Sigmoid colon (tissue), 7 donors: ENCODE measurements around the gene HECTD4. TPM values are rescaled to one million over a fixed set of nuclear protein-coding genes. Genes with fewer than 3 reads are reported as not detected.

Experiments
- DNase-seq: peaks from one replicate; pipeline ENCODE4 v3.0.0-alpha.2; 2019
- H3K27ac ChIP-seq, 4 donors: fragments of 200-600 bp; sonication (generic); one replicate each; pipeline ENCODE4 v1.5.1; 2016 to 2019; ENCODE audit warnings: mild to moderate bottlenecking in 1 of 4
- H3K27me3 ChIP-seq, 3 donors: fragments of 200-600 bp; sonication (generic); one replicate each; pipeline ENCODE4 v1.5.1; 2019; ENCODE audit warnings: mild to moderate bottlenecking in 1 of 3
- H3K36me3 ChIP-seq, 4 donors: fragments of 200-600 bp; sonication (generic); one replicate each; pipeline ENCODE4 v1.5.1; 2016 to 2019
- H3K4me1 ChIP-seq, 4 donors: fragments of 200-600 bp; sonication (generic); one replicate each; pipeline ENCODE4 v1.5.1; 2017 to 2019
- H3K4me3 ChIP-seq, 4 donors: fragments of 200-600 bp; sonication (generic); one replicate each; pipeline ENCODE4 v1.5.1; 2017 to 2019; ENCODE audit warnings: mild to moderate bottlenecking in 2 of 4, moderate library complexity in 1 of 4
- H3K9me3 ChIP-seq, 4 donors: fragments of 200-600 bp in 3 of 4; sonication (generic) in 3 of 4; one replicate each; pipeline versions ENCODE4 v1.5.1 to v1.6.1; 2013 to 2019
- CTCF ChIP-seq, 4 experiments: fragments of 450-650 bp in 3 of 4; fragments of 200-600 bp in 1 of 4; IDR thresholded peaks; one replicate each; pipeline ENCODE4 v1.5.1; 2016 to 2019; ENCODE audit warnings: antibody characterized with exemption in 4 of 4, mild to moderate bottlenecking in 3 of 4, moderate library complexity in 2 of 4
- EP300 ChIP-seq, 4 donors: sonication (generic); formaldehyde crosslinking; IDR thresholded peaks; one replicate each; pipeline ENCODE4 v1.6.1; 2017; ENCODE audit warnings: antibody characterized with exemption in 4 of 4
- POLR2A ChIP-seq, 2 donors: fragments of 450-650 bp; IDR thresholded peaks; one replicate each; pipeline ENCODE4 v1.6.1; 2016; ENCODE audit warnings: antibody characterized with exemption in 2 of 2, mild to moderate bottlenecking in 2 of 2, moderate library complexity in 2 of 2
- POLR2AphosphoS5 ChIP-seq, 4 donors: sonication (generic); formaldehyde crosslinking; IDR thresholded peaks; one replicate each; pipeline ENCODE4 v1.6.1; 2017; ENCODE audit warnings: antibody characterized with exemption in 4 of 4
- WGBS, 2 donors: extraction: QIAGEN DNeasy Blood & Tissue Kit; methylation state at CpG; one replicate each; pipeline ENCODE4 v1.1.7; 2013; 5-methylcytosine and 5-hydroxymethylcytosine counted together
- intact Hi-C: fragments of 100-400 bp; cut with DNase I; formaldehyde crosslinking; loops from one replicate; pipeline ENCODE4 v1.15.1; 2023
- polyA plus RNA-seq, 3 donors: library from polyadenylated mRNA; stranded (reverse); fragments of 200-250 nt; gene quantifications; one replicate each; pipeline ENCODE4 v1.2.3, GENCODE V29; 2013
- total RNA-seq, 4 donors: library from RNA; depleted of rRNA; stranded (reverse); fragments of >200 nt; gene quantifications; one replicate each; pipeline ENCODE4 v1.1.0, GENCODE V29; 2016
- donor health status: healthy with polysubstance abuse.
- donor health status: Bipolar disorder and iron deficiency.
- donor health status: healthy.

HECTD4 gene
- total and polyA plus RNA-seq, 7 donors, result 5.4 to 64.8 (median 26.0) TPM

- intact Hi-C loops, result no loop called here
- 93 to 94% methylated on average over 26 of the region's 26 CpGs for WGBS, 2 donors
- Histone ChIP-seq H3K4me1 (peaks cover 0 to 7% (median 0%) of the 10 kb centered on the region in 4 donors), H3K4me3 (no peak overlapping the region), H3K36me3 (peaks cover 10 to 84% (median 25%) of the 10 kb centered on the region in 4 donors), H3K9me3 (no peaks in the 10 kb centered on the region), H3K27ac (peak overlapping the region in 1 of 4 donors; percentile 19), H3K27me3 (no peaks in the 10 kb centered on the region)
- TF ChIP-seq EP300 (IDR thresholded peaks at IDR 0.05) (no peak), CTCF (IDR thresholded peaks at IDR 0.05) (no peak), POLR2AphosphoS5 (IDR thresholded peaks at IDR 0.05) (no peak), POLR2A (IDR thresholded peaks at IDR 0.05) (no peak)
- DNase-seq, result no peak
Measured at GRCh38 chr12:112185093-112185923, 196.9 kb downstream of the HECTD4 start.

- peak overlapping the region in 3 of 4 donors; percentile 0 to 41 (median 18) for H3K27ac ChIP-seq
- intact Hi-C loops, result no loop called here
- no peak for DNase-seq
- no peak overlapping the region for H3K4me3 ChIP-seq
- H3K27me3 ChIP-seq, result no peaks in the 10 kb centered on the region
- H3K9me3 ChIP-seq, result no peaks in the 10 kb centered on the region
- no peak for TF ChIP-seq CTCF (IDR thresholded peaks at IDR 0.05)
- no peak for TF ChIP-seq POLR2A (IDR thresholded peaks at IDR 0.05)
- no peak for TF ChIP-seq POLR2AphosphoS5 (IDR thresholded peaks at IDR 0.05)
- TF ChIP-seq EP300 (IDR thresholded peaks at IDR 0.05), result no peak
- peaks cover 10 to 85% (median 27%) of the 10 kb centered on the region in 4 donors for H3K36me3 ChIP-seq
- H3K4me1 ChIP-seq, result peaks cover 0 to 7% (median 0%) of the 10 kb centered on the region in 4 donors
- 97% methylated on average over 46 of the region's 46 CpGs for WGBS, 2 donors
Measured at GRCh38 chr12:112184056-112184887, 198.0 kb downstream of the HECTD4 start.

GRCh38 chr12:112183141-112184021, 198.8 kb downstream of the HECTD4 start:
- H3K4me1 ChIP-seq, result peaks cover 0 to 7% (median 0%) of the 10 kb centered on the region in 4 donors
- H3K27me3 ChIP-seq, result no peaks in the 10 kb centered on the region
- DNase-seq, result no peak
- 80 to 81% methylated on average over 9 of the region's 9 CpGs for WGBS, 2 donors
- no peaks in the 10 kb centered on the region for H3K9me3 ChIP-seq
- TF ChIP-seq CTCF (IDR thresholded peaks at IDR 0.05) (no peak), EP300 (IDR thresholded peaks at IDR 0.05) (no peak), POLR2A (IDR thresholded peaks at IDR 0.05) (no peak), POLR2AphosphoS5 (IDR thresholded peaks at IDR 0.05) (no peak)
- intact Hi-C loops, result no loop called here
- peaks cover 16 to 86% (median 36%) of the 10 kb centered on the region in 4 donors for H3K36me3 ChIP-seq
- H3K4me3 ChIP-seq, result no peak overlapping the region
- peak overlapping the region in 3 of 4 donors; percentile 0 to 41 (median 18) for H3K27ac ChIP-seq

- H3K27ac ChIP-seq, result peak overlapping the region in 2 of 4 donors; percentile 3 to 41
- WGBS, 2 donors, result 81 to 93% methylated on average over 7 of the region's 7 CpGs
Measured at GRCh38 chr12:112182499-112182898, 199.7 kb downstream of the HECTD4 start.

More at GRCh38 chr12:112182499-112182898, 199.7 kb downstream of the HECTD4 start:
- peaks cover 0 to 7% (median 0%) of the 10 kb centered on the region in 4 donors for H3K4me1 ChIP-seq
- no peaks in the 10 kb centered on the region for H3K27me3 ChIP-seq
- DNase-seq, result peak; percentile 46
- intact Hi-C loops, result no loop called here
- H3K4me3 ChIP-seq, result no peak overlapping the region
- TF ChIP-seq POLR2AphosphoS5 (IDR thresholded peaks at IDR 0.05) (peak; percentile 25 to 42 (median 34)), EP300 (IDR thresholded peaks at IDR 0.05) (no peak)
- H3K36me3 ChIP-seq, result peaks cover 23 to 88% (median 43%) of the 10 kb centered on the region in 4 donors
- H3K9me3 ChIP-seq, result no peaks in the 10 kb centered on the region
